NCI-H748 (cell line): Measurements from ENCODE around the gene XPA.
"Not testable (repeated sequence)": the region's sequence is repeated elsewhere in the genome, so short reads cannot be mapped to it uniquely, and the experiment has no call there.

Experiments
- DNase-seq: peaks from one replicate; lab custom pipeline; 2025; ENCODE audit not compliant: unreplicated experiment; lab: John Stamatoyannopoulos, UW

Gene XPA

GRCh38 chr9:97704345-97704677, 7.2 kb upstream of the XPA start:
- DNase-seq, result no peak

DNA sequence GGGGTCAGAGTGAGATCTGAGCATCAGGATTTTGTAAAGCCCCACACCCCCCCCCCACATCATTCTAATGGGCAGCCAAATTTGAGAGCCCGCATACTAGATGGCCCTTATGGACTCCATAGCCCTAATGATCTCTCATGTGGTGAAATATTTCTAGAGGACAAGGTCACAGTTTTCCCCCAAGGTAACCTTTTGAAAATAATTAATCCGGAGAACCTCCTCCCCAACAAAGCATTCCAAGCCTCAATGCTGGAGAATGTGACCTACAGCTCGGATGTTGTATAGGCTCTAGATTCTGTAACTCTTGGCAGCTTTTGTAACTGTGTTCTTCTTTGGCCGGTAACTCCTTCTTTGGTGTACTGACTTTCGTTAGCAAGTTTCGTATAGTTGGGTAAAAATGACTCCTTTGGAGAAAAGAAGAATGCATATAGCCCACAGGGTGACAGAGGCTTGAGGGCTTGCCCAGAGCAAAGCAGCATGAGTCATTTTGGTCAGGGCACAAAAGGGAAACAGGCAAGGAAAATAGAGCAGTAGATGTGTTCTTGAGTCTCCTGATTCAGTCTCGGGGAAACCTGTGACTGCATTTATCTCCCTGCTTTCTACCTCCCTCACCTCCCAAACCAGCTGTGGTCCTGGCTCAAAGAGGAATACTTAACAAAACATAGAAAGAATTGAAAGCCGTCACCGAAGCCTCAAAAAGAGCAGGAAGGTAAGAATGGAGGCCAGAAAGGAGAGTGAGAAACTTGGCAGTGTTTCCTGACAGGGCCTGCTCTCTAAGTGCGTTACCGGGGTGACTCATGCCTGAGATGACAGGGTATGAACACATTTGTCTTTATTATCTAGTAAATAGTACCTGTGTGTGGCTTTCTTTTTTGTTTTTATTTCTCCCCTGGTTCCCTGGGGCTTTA, 6.6 kb upstream of the XPA start:
- peak; percentile 7 for DNase-seq

GRCh38 chr9:97699824-97700223, 2.7 kb upstream of the XPA start:
- DNase-seq, result not testable (repeated sequence)

GRCh38 chr9:97699281-97699680, 2.1 kb upstream of the XPA start:
- not testable (repeated sequence) for DNase-seq

- no peak for DNase-seq
Observed at GRCh38 chr9:97698865-97699264, 1.7 kb upstream of the XPA start.

DNA sequence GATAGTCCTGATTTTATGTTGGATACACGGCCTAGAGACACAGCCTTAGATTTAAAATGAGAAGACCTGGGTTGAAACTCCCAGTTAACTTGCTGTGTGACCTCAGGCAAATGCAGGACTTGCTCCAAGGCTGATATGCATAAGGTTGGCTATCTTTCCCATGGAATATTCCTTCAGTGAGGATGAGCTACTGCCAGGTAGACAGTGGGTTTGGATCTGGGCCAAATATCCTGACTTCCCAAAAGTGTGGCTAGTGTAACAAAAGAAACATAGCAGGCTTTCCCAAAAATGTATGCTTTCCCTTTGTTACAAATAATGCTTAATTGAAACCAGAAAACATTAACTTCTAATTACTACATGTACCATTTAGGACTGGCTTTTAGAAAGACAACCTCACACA, 697 bp upstream of the XPA start:
- DNase-seq, result no peak

- no peak for DNase-seq
Observed at GRCh38 chr9:97695995-97696802, 941 bp downstream of the XPA start.

DNA sequence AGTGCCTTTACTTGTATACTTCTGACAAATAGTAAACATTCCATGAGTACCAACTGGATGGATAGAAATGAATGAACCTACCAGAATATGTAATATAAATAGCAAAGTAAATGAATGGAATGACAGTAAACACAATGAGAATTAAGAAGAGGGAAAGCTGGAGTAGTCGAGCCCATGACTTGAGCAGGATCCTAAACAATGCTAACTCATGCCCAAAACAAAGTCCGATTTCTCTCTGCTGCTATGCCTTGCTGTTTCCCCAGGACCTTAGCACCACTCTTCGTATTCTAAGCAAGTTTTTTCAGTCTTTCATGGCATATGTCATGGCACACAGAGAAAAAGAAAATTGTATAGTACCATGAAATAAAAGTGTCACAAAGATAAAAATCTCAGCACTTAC, 1.8 kb downstream of the XPA start:
- no peak for DNase-seq

GRCh38 chr9:97694769-97695168, 2.4 kb downstream of the XPA start:
- DNase-seq, result no peak

DNA sequence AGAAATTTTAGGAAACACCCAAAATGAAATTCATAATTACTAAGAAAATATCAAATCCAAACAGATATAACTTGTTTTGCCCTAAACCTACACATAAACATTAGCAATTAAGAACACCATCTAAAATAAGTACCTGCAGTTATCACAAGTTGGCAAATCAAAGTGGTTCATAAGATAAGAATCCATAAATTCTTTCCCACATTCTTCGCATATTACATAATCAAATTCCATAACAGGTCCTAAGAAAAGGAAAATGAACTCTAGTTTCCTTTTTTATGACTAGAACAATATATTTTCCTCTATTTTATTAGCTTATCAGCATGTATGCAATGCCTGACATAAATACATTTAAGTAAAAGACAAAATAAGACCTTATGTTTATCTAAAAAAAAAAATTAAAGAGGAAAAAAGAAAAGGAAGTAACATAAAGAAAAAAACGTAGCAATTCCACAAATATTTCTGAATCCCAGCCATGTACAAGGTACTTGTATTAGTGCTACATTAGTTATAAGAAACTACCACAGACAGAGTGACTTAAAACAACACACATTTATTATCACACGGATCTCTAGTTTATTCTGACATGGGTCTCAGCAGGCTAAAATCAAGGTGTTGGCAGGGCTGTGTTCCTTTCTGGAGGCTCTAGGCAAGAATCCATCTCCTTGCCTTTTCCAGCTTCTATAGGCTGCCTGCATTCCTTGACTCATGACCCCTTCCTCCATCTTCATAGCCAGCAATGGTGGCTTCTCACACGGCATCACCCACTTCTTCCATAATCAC, 7.5 kb downstream of the XPA start:
- DNase-seq, result no peak

GRCh38 chr9:97688654-97689053, 8.5 kb downstream of the XPA start:
- no peak for DNase-seq

DNA sequence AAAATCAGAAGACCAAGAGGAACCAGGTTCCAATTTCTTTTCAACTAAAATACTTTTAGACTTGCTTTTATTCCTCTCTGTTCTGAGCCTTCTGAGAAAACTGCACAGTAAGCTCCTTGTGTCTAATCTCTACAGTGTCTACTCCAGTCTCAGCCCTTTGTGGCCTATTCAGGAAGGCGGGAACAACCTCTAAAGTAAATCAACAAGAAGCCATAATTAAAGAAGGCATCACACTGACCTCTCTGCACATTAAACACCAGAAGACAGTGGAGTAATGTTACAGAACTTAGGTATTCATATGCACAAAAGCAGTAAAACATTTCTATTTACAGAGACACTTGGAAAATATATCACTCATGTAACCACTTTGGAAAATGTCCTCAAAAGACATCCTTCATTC, 14.9 kb downstream of the XPA start:
- DNase-seq, result no peak

GRCh38 chr9:97675655-97676054, 21.5 kb downstream of the XPA start:
- DNase-seq, result no peak

DNA sequence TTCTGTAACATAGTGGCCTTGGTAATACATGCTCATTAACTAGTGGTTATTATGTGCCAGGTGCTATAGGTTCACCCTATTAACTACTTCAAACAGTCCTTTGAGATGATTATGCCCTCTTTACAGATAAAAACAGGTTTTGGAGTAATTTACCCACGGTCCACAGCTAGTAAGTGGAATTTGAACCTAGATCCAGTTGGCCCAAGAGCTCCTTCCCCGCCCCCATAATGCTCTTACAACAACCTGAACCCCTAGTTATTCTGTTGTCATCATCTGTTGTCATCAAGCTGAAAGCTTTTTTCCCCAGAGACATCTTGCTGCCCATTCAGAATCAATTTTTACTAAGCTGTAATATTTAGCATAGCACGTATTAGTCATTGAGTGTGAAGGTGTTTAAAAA, 23.2 kb downstream of the XPA start:
- no peak for DNase-seq

DNA sequence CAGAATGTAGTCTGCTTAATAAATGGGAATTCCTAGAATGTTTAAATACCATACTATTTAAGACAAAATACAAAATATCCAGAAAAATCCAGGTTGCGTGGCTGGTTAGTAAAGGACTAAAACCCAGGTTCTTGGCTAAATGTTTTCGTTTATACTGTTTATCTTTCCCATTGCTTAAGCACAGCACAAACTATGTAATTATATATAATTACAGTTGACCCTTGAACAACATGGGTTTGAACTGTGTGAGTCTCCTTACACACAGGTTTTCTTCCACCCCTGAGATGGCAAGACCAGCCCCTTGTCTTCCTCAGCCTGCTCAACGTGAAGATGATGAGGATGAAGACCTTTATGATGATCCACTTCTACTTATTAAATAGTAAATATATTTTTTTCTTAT, 24.7 kb downstream of the XPA start:
- no peak for DNase-seq

DNA sequence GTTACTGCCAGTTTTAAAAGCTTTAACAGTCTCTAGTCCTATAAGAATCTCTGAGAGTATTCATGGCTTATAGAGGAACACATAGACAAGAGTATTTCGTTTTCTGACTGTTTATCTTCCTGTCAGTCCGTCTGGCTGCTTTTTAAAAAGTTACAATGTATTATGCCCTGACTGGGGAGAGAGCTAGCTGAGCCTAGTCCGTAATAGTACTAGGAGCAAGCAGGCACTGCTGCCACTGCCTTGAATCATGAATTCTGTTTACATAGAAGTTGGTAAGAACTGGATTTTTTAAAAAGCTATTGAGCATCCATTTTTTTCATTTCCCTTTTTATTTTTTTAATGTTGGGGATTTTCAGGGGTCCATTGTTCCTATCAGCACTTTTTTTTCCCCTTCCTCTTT, 26.6 kb downstream of the XPA start:
- no peak for DNase-seq

- no peak for DNase-seq
Observed at GRCh38 chr9:97668485-97668884, 28.7 kb downstream of the XPA start.

DNA sequence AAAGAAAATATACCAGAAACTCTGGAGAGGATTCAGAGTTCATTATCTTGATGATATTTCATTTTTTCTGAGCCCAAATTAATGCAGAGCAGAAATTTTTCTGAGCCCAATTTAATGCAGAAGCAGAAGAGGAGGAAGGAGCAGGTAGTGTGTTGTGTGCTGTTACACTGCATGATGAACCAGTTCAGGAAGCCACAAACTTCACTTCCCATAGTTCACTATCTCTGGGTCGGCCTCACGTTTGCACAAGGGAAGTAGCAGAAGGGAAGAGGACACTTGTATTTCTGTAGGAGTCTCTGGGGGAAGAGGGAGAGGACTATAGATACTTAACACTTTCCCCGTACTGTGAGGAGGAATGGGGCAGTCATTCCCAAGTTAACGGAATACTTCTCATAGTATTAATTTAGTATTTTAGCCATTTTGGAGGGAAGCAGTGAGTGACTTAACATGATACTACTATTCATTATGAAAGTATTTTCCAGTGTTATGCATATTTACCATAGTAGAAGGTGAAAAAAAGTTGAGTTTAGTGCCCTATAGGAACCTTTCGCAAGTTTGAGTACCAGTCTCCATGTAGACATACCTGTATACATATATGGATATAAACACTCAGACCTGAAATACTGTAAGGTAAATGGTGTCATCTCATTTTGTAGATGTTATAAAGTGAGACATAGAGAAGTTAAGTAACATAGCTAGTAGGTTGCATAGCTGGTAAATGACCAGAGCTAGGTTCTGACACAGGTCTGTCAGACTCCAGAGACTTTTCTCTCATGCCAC, 30.0 kb downstream of the XPA start:
- no peak for DNase-seq

GRCh38 chr9:97665742-97666141, 31.4 kb downstream of the XPA start:
- no peak for DNase-seq

DNA sequence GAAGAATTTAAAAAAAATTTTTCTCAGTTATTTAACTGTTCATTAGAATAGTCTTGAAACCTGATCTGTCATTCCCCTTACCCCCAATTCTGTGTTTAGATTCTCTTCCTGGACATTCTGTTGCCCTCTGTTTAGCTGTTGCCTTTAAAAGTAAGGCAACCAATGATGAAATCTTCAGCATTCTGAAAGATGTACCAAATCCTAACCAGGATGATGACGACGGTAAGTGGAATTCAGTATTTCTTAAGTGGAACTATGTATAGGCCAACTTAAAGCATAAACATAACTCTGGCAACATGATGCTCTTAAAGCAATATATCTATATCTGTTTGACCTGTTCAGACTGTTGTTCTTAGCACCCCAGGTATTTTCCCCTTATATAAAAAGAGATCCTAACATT, 36.3 kb downstream of the XPA start:
- no peak for DNase-seq

DNA sequence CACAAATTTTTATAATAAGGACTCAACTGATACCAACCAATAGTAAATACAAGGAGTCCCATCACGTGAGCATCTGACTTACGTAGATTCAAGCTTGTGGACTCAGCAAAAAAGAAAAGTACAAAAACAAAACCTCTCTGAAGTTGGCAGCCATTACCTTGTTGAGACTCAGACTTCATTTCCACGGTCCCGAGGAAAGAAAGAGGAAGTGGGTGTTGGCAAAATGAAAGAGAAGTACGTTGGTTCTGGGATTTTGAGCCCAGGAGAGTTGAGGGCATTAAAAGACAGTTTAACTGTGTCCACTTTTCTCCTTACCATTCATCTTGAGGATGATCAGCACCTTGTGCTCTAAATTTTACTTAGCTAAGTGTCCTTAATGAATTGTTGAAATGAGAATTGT, 36.8 kb downstream of the XPA start:
- DNase-seq, result no peak
